Activated effector memory CD4-positive, alpha-beta T cell treated with Interleukin-2 at 50 U/mL for 16 hours (primary cell): Measurements from ENCODE around the gene GRIP2.

ENCODE experiments used
- DNase-seq: peaks from one replicate; pipeline ENCODE4 v3.0.0-alpha.2; 2020

GRIP2 gene

DNA sequence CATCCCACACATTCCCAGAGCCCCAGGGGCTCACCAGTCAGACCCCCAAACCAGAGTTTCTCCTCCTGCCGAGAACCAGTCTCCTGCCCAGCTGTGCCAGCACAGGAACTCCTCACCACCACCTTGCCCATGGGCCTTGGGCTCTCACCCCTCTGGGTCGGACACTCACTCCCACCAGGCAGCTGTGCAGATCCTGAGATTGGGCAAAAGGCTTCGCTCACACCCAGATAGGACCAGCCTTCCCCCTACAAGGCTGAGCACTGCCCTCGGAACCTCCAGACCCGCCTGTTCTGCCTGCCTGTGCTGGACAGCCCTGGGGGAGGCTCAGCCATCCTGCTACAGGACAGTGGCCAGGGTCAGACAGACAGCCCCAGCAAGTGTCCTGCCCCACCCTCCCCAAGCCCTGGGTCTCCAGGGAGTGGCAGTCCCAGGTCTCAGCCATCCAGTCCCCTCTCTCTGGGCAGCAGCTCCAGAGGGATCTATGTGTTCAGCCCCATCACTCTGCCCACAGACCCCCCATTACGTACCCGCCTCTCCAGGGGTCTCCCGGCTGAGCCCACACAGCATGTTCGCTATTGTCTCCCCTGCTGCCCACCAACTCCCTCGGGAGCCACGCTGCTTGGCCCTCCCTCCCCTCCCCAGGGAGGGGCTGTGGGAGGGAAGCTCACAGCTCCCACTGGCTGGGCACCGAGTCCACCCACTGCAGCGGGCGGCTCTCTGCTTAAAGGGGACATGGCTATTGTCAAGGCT, at the start of gene GRIP2:
Gene GRIP2, minus strand, starts transcription at position 601 of the 750 bp plus-strand sequence. Its CDS starts 34 bp downstream, at position 567.
- DNase-seq: no peak

DNA sequence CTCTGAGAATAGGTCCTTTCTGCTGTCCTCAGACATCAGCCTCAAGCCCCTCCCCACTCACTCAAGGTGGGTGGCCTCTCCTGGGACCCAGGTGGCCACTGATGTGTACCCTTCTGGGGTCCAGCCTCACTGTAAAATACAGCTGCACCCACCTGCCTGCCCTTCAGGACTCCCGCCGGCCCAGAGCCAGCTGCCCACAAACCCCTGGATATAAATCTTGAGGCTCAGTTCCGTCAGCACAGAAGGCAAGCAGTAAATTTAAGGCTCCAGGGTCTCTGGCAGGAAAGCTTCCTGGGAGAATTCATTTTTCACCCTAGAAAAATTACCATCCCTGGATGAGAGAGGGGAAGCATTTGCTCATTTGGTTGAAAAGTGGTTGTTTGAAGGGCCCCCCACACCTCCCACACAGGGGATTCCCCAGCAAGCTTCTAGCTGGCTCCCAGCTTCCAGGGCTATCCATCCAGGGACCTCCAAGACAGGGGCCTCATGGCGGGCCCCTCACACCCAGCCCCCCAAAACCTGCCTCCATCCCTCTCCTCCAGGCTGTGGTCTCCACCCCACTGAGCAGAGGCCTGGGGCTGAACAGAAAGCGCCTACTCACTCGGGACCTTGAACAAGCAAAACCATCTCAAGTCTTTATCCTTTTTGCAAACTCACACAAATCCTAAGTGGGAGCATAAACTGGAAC, 48.4 kb upstream of the GRIP2 start:
- no peak for DNase-seq

DNA sequence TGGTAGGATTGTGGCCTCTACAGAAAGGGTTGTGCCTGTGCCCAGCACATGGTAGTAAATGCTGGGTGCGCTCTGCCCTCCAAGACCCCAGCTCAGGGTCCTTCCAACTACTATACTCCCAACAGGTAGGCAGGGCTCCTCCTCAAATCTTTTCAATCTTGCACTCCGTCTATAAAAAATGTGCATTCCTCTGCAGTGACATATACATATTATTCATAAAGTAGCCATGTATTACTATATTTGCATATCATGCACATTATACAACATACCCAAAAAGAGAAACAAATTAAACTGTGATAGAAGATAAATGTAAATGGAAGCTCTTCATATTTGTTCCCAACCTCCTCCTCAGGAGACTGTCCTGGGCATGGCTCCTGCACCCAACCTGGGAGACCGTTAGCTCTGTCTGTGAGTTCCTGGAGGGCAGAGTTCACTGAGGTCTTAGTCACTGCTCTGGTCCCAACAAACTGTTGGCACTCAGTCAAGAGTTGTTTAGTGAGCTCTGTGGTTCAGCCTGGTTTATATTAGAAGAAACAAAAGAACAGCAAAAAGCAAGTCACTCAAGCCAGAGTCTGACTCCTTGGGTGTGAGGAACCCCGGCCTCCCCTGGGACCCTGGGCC, 47.7 kb upstream of the GRIP2 start:
- DNase-seq: no peak

DNA sequence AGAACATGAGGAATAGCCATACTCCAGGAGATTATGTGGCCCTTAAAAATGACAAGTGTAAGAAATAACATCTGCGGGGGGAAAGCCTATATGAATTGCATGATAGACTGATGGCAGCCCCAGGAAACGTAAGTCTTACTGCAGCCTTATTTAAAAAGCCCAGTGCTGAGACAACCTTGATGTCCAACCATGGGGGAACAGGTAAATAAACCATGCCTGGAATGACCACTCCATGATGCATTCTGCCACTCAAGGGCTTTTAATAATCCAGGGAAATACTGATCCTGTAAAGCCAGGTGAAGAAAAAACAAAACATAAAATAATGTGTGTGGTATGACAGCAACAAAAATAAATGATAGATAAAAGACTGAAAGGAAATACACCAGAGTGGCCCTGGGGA, 46.5 kb upstream of the GRIP2 start:
- no peak for DNase-seq

DNA sequence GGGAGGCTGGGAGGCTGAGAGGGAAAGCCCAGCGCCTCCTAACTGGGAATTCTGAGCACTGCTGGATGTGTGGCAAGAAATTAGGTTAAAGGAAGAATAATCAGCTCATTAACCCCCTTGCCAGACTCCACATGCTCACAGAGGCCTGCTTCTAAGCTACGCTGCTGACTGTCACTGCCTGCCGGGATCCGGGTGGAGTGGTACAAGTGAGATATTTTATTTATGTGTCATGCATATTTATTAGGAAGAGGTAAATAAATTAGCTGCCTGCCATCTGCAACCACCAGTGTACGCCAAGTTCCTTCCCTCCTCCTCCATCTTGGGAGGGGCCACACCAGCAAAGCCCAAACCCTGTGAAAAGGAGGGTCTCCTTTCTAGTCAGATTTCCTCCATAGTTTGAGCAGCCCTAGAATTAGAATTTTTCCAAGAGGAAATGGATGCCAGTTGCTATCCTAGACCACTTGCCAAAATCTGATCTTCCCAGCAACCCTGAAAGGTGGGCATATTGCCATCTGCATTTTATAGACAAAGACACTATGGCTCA, 43.5 kb upstream of the GRIP2 start:
- no peak for DNase-seq

DNA sequence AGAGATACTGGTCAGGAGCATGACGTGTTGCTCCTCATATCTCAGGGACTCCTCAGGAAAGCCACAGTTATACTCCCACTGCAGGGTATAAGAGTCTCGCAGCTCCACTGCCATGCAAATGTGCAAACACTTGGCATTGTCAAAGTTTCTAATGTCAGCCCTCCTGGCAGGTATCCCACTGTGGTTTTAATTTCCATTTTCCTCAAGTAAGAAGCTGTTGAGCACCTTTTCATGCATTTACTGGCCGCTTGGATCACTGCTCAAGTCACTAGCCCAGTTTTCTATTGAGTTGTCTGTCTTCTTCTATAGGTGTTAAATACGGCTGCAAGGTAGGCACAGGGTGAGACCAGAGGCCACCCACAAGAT, 41.9 kb upstream of the GRIP2 start:
- DNase-seq: no peak

DNA sequence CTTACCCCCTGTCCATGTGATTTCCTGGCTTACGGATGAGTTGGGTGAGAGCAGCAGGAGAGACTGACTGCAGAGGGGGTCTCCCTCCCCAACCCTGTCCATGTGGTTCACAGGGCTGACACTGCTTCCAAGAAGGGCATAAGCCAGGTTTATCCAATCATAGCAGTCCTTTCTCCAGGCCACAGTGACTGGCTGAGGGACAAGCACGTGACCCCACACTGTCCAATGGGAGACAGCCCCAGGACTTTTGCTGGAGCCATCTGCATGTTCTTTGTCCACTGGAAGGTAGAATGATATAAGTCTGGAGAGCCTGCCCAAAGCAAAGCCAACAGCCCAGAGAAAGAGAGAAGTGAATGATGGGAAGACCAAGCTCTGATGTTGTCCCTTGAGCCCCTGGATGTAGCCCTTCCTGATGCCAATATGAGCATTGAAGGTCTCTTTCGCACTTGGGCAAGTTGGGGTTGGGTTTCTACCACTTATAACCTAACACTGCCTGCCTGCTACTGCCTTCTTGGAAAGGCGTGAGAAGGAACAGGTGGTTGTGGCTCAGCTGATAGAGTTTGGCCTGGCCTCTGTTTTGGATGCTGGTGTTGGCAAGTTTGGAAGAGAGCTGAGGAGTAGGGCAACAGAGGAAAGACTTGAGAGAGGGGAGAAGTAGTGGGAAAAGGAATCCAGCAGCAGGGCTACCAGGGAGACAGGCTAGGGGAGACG, 41.3 kb upstream of the GRIP2 start:
- DNase-seq: no peak

DNA sequence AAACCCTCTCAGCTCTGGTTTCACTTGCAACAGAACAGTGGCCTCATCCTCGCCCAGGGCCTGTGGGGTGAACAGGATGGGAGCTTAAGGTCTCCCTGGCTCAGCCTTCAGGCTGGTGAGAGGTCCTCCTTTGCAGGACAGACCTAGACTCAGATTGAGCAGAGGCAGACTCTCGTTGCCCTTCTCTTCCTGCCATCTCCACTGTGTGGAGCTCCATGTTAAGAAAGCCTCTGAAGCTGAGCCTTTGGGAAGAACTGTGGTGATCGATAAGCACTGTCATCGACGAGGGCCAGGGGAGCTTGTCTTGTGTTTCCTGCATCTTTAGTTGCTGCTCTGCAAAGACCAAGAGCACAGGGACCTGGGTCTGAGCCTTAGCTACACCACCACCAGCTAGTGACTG, 37.8 kb upstream of the GRIP2 start:
- no peak for DNase-seq

DNA sequence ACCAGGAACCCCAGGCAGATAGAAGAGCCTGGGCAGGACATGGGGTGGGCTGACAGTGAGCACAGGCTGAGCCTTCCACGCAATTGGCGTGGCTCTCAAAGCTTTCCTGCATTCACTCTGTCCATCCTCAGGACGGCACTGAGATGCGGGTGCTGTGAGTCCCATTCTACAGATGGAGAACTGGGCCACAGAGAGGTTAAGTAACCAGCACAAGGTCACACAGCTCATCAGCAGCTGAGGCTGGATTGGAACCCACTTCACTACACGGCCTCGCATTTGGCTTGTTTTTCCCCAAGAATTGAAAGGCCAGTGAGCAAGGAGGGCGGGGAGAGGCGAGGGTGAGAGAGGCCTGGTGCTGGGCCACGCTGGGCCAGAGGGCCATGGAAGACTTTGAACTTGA, 36.0 kb upstream of the GRIP2 start:
- no peak for DNase-seq

DNA sequence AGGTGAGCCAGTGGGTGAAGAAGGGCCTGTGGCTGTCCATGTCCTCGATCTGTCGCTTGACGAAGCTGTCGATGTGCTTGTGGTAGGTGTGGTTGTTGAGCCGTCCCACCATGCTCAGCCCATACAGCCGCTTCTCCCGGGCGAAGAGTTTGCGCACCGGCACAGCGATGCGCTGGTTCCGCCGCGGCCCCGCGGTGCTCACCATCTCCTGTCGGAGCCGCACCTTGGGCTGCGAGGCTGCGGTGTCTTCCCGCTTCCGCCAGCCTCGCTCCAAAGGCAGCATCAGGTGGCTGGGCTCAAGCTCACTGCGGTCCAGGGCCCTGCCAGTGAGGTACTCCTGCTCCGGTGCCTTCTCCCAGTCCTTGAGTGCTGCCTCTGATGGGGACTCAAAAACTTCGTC, 34.0 kb upstream of the GRIP2 start:
- DNase-seq: no peak

DNA sequence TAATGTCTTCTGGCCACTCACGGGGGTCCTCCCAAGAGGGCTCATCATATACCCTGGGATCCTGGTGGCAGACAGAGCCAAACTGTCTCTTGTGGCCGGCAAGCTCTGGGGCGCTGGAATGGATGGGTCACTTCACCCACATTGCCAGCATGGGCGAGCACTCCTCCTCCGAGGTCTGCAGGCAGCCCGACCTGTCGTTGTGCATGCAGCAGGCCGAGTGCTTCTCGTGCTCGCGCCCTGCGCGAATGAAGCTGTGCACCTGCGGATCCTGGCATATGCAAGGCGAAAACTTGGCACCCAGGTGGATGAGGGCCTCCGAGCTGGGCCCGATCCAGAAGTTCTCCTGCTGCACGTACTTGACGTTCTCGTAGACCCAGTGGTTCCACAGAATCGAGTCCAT, 33.6 kb upstream of the GRIP2 start:
- DNase-seq: no peak

DNA sequence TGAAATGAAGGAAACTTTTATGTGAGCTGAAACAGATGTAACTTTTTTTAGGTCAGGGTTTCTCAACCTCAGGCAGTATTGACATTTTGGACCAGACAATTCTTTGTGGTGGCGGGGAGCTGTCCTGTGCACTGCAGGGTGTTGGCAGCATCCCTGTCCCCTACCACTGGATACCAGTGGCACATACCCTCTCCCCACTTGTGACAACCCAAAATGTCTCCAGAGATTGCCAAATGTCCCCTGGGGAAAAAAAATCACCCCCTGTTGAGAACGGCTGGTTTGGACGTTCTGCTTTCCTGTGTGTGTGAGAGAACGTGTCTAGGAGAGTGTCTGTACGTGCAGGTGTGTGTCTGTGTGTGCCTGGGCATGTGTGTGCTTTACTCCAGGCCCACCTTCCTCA, 30.7 kb upstream of the GRIP2 start:
- no peak for DNase-seq

DNA sequence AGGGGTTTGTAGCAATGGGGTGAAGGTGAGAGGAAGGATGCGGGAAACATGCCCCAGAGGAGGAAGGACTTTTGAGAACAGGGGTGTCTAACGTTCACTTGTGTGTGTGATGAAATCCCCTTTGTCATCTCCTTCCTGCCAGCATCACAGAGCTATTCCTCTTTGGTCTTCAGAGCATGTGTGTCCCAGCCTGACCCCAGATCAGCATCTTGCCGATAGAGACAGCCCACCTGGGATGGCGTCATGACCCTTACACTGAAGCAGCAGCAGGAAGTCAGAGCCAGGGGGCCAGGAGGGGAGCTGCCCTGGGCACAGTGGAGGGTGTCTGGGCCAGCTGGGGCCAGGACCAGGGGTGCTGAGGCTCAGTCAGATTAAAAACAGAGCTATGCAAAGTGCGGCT, 29.9 kb upstream of the GRIP2 start:
- DNase-seq: no peak

DNA sequence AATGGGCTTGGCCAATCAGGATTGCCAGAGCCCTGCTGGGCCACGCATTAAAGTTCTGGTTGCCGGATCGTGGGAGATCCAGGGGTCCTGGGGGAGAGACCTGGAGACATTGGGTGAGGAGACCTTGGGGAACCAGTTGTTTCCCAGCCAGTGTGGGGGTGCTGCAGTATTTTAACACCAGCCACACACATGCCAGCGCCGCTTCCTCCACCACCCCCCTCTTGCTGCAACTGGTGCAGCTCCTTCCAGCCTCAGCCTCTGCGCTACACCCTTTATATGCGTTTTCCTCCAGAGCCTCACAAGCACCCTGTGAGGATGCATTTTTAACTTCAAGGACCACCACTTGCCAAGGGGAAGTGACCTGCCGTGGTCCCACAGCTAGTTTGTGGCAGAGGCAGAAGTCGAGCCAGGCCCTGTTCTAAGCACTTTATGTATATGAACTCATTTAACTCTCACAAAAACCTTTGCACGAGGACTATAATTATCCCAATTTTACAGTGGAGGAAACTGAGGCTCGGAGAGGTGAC, 29.4 kb upstream of the GRIP2 start:
- no peak for DNase-seq

DNA sequence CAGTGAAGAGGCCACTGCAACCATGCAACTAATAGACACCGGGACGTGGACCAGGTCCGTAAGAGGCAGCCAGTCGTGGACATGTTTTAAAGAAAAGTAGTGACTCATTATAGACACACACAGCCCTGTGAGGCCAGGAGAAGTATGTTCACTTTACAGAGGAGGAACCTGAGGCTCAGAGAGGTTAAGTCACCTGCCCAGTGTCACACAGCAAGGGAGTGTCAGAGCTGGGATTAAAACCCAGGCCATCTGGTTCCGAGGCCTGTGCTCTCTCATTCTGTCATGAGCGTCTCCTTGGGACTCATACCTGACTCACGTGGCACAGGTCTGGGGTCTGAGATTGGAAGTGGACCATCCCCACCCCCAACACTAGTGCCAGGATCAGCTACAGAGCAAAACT, 28.1 kb upstream of the GRIP2 start:
- DNase-seq: no peak

DNA sequence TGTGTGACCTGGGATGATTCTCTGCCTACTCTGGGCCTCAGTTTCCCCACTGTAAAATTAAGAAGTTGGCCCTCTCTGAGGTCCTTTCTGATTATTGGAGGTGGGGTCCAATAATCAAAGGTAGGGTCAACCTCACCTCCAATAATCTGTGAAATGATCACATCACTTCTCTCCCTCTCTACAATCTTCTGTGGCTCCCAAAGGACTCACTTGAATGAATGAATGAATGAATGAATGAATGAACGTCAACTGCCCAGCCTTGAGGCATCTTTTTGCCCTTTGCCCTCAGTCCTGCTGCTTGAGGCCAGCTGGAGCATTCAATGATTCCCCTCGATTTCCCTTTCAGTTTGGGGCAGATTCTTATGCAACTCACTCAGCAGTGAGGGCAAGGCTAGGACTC, 26.7 kb upstream of the GRIP2 start:
- no peak for DNase-seq

DNA sequence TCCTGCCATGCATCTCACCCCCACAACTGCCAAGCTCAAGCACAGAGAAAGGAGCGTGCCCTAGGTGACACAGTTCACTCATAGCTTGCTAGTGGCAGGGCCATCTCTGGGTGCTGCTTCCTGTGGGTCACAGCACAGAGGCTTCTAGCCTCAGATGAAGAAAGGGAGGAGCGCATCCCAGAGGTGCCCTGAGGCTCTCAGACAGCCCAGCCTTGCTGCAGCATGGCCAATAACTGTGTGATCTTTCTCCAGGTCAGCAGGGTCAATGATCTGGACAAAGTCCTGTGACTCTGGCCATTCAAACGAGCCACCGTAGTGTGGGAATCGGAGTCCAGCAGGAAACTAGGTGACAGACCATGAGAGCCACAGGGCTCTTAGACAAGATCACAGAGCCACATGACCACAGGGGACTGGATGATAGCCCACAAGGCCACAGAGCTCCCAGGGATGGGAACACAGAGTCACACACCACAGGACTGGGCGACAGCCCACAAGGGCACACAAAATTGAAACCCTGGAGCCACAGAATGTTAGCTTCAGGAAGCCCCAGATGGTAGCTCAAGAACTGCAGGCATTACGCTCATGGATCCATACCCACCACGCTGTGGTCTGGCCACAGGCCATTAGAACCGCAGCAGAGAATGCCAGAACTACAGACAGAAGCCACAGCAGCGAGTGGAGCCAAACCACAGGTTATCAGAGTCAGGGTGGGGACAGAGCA, 25.9 kb upstream of the GRIP2 start:
- no peak for DNase-seq

DNA sequence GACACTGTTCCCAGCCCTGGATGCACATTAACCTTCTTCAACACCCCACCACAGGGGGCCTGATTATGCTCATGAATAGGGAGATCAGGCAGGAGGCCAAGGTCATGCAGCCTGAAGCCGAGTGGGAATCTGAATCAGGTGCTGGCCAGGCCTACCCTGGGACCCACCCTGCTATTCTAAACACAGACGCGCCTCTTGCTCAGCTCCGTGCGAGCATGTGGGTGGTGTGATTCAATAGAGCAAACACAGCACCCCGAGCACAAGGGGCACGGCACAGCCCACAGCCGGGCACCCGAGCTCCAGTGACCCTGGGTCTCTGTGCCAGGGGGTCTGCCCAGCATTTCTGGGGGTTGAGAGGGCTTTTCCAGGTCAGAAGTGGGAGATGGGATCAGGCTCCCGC, 24.6 kb upstream of the GRIP2 start:
- no peak for DNase-seq

DNA sequence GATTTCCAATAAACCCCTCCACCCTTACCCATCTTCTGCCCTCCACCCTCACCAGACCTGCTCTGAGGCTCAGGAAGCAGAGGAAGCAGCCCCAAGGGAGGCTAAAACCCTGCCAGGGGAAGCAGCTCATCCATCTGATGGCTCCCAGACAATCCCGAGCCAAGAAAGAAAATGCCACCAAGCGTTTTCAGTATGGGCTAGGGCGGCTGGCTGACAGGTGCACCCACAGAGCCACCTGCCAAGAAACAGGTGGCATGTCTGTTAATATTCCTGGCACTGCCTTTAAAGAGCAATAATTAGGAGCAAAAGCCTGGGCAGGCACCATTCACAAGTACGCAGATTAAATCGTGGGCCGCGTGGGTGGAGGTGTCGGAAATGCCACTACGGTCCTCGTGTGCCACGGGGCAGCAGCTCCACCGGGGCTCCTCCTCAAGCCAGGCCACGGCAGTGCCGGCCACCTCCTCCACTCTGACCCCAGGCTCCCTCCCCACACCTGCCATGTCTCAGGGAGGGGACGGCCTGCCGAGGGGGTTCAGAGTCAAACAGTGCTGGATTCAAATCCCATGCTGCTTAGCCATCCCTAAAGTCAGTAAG, 23.9 kb upstream of the GRIP2 start:
- no peak for DNase-seq

DNA sequence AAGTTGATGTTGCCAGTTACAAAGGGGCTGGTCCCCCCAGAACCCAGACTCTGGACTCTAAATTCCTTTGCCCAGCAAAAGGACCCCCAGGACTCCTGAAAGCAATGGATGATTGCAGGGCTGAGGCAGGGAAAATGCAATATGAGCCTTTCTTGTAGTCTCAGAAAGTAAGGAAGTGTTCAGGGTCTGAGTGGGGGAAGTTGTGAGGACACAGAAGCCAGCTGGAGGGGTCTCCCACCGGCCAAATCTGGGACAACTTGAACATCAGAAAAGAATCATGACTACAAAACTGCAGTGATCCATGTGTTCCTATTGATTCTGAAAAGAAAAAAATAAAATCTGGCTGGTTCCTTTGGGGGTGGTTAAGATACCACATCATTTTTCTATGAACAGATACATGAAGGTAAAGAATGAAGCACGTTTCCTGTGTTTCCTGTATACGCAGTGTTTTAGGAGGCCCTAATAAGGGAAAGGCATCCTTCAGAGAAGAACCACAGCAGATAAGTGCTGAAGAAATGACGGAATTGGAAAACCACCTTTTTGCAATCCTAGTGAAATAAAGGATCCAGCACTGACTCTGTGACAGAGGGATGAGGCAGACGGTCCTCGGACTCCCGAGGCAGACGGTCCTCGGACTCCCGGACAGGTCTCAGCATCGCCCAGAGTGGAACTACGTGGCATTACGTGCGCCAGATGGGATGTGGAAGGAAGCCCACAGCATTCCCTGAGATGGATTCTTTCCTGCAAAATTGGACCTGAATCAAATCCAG, 22.2 kb upstream of the GRIP2 start:
- DNase-seq: no peak
